NCI-H2171 treated with DMSO at 0.1 percent for 48 hours (cell line): Measurements from ENCODE around the gene RASSF1.

Experiments used
- DNase-seq: peaks from one replicate; lab custom pipeline; 2025; lab: John Stamatoyannopoulos, UW

Gene RASSF1, protein sequence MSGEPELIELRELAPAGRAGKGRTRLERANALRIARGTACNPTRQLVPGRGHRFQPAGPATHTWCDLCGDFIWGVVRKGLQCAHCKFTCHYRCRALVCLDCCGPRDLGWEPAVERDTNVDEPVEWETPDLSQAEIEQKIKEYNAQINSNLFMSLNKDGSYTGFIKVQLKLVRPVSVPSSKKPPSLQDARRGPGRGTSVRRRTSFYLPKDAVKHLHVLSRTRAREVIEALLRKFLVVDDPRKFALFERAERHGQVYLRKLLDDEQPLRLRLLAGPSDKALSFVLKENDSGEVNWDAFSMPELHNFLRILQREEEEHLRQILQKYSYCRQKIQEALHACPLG

DNA sequence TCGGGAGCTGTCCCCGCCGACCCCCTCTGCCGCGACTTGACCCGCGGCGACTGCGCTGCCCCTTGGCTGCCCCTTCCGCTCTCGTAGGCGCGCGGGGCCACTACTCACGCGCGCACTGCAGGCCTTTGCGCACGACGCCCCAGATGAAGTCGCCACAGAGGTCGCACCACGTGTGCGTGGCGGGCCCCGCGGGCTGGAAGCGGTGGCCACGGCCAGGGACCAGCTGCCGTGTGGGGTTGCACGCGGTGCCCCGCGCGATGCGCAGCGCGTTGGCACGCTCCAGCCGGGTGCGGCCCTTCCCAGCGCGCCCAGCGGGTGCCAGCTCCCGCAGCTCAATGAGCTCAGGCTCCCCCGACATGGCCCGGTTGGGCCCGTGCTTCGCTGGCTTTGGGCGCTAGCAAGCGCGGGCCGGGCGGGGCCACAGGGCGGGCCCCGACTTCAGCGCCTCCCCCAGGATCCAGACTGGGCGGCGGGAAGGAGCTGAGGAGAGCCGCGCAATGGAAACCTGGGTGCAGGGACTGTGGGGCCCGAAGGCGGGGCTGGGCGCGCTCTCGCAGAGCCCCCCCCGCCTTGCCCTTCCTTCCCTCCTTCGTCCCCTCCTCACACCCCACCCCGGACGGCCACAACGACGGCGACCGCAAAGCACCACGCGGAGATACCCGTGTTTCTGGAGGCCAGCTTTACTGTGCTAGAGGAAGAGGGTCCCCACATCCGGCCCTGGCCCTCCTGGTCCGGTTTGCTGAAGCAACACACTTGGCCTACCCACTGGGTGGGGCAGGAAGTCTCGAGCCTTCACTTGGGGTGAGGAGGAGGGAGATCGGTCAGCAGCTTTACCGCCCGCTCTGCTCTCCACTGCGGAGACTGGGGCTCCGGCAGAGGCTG, at the start of gene RASSF1:
TSS of gene RASSF1 (minus strand) at position 389 of the 882 bp plus-strand sequence. CDS start at position 358, 31 bp downstream.
- DNase-seq = no peak

DNA sequence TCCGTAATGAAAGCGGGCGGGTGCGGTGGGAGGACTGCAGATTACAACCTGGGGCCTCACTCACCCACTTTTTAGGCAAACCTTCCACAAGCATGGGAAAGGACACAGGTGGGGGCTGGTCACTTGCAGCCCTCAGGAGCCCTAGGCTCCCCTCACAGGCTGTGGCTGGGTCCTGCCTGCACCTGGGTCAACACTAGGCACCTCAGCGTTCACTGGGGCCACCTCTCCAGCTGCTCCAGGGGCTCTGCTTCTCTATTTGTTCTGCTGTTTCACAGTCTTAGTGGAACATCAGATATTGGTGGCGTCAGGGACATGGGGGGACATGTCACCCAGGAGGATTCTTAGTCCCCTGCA, 48.8 kb upstream of the RASSF1 start:
- DNase-seq = no peak

DNA sequence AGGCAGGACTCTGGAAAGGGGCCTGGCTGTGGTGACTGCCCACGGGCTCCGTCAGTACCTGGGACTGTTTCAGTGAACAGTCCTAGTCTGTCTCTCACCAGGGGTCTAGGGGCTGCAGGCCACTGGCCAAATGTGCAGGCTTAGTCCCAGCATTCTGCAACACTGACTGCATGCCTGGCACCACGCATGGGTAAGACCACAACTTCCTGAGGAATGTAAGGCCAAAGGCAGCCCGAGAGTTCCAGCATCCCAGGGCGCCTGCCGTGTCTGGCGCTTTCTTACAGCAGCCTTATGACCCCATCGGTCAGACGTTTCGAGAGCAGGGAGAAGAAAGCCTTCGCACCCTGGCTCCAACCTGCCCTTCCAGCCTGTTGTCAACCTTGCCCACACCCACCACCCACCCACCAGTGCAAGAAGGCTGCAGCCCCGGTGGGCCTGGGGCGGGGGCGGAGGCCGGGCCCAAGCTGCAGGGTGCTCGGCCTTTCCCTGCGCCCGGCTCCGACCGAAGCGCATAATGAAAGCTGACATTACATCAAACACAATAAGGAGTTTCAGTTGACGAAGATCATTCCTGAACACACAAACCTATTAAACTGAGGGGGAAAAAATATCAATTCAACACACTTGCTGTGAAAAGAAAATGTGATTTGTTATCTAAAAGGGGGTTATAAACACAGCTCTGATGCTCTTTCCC, 48.2 kb upstream of the RASSF1 start:
- no peak for DNase-seq

DNA sequence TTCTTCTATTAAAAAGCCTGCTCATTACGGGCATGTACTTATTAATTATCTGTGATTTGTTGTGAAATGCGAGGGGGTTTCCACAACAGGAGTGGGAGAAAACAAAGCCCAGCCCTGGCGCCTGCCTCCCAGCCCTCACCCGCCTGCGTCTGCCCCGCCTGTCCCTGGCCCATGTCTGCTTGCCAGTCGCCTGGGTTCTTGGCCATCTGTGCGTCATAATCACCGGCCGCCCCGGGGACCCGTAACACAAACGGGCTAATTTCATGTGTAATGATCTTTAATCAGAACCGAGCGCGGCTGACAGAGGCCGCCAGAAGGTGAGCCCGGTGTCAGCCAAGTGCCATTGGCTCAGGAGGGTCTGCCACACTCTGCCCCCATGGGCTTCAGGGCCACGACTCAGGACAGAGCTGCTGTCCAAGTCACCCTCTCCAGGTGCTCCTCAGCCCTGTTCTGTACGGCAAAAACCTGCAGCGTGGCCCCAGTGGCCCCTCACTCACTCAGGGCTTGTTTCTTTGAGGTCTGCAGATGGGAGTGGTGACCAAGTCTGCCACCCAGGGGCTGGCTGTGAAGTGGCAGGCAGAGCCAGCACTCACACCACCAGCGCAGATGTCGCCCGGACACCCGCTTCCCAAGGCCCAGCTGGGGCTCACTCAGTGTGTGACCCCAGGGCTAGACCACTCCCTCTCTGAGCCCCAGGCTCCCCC, 47.5 kb upstream of the RASSF1 start:
- peak; percentile 29 for DNase-seq

DNA sequence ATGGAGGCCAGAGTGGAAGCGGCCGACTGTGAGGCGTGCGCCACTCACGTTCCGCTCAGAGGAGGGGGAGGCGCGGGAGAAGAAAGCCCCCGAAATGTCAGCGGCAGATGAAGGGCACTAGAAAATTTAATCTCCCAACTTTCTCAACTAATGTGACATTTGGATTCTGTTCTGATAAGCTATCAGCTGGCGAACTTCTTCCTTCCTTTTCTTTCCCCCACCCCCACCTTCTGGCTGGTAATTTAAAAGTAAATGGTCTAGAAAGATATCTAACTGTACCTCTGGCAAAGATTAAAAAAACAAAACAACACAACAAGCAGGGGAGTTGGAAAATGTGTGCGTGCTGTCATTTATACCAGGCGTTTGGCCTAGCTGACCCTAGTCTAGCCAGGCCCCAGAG, 45.1 kb upstream of the RASSF1 start:
- DNase-seq = no peak

DNA sequence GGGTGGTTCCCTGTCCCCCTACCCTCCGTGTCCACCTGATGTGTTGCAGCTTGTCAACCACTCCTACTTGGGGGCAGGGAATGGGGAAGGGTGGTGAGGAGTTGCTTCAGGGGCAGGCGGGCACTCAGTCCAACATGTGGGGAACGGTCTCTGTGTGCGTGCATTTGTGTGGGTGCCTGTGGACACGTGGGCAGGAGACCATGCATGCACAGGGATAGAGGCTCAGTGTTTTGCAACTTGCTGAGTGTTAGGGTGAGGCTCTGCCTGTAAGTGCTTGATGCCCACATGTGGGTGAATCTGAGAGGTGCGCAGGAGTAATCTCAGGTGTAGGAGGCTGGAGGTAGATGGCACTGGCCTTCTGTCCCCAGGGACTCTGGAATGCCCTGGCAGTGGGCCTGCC, 43.1 kb upstream of the RASSF1 start:
- no peak for DNase-seq

DNA sequence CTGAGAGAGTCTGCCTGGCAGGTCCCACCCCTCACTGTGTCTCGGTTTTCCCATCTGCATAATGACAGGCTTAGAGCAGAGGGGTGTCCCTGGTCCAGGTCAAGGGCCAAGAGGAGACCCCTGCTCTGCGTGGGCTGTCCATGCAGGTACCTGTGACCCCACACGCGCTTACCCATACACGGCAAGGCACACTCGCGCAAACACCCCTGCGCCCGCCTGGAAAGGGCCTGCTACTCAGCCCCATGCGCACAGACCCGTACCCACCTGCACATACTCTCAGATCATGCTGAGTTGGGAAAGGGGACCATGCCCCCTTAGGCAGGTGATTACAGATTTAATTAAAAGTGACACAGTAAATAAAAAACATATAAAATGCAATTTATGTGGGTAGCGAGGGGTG, 42.1 kb upstream of the RASSF1 start:
- DNase-seq = no peak

DNA sequence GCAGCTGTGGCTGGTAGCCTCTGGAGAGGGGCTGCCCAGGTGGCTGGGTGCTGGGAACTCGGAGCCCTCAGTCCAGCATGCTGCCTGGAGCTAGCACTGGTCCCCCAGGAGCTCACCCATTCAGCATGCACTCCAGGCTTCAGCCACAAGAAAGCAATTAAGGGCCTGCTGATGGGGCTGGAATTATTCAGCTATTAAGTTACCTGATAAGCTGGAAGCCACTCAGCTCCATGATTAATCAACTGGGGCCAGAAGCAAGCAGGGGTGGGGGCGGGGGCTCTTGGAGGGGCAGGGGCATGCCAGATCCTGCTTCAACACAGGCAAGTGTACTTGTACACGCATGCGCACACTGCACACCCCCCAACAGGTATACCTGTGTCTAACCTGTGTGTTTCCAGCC, 40.7 kb upstream of the RASSF1 start:
- peak; percentile 88 for DNase-seq

DNA sequence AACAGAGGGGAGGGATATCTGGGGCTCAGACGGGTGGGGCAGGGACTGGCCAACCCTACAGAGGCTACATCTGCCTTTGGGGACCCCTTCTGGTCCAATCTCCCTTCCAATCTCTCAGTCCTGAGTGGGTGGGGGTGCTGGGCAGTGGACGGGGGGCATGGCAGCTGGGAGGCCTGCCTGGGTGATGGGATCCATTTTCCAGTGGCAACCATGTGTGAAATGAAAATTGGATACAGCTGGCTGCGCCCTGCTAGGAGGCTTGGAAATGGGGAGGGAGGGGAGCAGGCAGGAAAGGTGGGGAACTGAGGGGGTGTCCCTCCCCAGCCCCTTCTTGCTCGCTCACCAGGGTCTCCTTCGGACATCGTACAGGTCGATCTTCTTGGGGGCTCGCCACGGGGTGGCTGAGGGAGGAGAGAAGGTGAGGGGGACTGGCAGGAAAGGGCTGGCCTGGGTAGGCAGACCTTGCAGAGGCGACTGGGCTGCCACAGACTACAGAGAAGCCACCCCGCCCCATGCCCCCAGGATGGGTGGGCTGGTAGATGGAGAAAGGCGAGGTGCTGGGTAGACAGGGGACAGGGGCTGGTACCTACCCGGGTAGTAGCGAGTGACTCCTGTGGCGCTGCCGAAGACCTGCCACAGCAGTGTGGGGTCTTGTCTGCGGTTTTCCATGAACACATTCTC, 39.9 kb upstream of the RASSF1 start:
- DNase-seq = peak; percentile 48

DNA sequence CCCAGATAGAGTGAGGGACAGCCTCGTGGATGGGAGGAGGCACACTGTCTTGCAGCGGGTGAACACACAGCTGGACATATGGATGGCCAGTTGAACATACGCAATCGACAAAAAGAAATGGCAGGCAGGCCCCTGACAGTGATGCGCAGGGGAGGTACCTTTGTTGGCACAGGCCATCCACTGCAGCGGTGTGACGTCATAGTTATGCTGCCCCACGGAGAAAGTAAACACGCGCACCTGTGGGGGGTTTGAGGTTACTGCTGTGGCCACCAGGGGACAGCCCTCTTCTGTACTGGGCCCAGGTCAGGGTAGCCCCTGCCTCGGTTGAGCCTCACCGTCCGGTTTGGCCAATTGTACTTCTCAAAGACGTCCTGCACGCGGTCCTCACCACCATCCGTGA, 38.1 kb upstream of the RASSF1 start:
- DNase-seq = no peak

DNA sequence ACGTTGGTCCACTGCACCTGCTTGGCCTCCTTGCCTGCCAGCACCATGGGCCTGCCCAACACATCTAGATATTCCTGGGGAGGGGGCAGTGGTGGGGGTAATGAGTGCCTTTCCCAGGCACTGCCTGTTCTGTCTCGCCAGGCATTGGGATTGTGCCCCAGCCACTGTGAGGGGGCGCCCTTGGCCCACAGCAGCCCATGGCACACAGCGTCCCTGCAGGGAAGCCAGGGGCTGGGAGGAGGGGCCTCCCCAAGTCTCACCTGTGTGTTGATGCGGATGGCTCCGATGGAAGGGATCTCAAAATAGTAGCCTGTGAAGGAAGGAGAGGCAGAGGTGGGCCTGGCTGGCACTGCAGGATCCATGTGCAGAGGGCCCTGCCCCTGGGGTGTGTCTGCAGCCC, 37.4 kb upstream of the RASSF1 start:
- no peak for DNase-seq

DNA sequence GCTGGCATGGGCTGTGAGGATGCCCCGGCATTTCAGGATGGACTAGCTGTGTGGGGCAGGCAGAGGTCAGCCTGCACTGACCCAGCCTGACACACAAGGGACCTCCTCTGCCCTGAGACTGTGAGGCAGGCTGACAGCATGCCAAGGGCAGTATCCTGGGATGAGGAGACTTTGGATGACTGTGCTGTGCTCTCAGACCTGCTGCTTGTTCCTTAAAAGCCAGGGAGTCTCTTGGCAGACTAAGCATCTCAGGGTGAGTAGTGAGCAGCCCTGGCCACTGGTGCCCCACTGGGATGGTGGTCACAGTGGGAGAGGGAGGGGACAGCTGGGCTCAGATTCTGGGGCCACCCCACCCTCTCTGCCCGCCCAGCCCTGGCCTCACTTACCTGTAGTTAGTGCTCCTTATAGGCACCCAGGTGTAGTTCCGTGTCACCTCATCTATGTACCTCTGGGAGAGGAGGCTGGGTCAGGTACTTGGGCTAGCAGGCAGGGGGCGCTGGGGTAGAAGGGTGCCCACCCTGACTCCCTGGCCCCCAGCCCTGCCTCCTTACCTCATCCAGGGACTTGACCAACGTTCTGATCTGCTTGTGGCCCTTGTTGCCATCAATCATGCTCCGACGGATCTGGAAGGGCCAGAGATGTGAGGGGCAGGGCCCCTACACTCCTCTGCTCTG, 34.8 kb upstream of the RASSF1 start:
- no peak for DNase-seq

DNA sequence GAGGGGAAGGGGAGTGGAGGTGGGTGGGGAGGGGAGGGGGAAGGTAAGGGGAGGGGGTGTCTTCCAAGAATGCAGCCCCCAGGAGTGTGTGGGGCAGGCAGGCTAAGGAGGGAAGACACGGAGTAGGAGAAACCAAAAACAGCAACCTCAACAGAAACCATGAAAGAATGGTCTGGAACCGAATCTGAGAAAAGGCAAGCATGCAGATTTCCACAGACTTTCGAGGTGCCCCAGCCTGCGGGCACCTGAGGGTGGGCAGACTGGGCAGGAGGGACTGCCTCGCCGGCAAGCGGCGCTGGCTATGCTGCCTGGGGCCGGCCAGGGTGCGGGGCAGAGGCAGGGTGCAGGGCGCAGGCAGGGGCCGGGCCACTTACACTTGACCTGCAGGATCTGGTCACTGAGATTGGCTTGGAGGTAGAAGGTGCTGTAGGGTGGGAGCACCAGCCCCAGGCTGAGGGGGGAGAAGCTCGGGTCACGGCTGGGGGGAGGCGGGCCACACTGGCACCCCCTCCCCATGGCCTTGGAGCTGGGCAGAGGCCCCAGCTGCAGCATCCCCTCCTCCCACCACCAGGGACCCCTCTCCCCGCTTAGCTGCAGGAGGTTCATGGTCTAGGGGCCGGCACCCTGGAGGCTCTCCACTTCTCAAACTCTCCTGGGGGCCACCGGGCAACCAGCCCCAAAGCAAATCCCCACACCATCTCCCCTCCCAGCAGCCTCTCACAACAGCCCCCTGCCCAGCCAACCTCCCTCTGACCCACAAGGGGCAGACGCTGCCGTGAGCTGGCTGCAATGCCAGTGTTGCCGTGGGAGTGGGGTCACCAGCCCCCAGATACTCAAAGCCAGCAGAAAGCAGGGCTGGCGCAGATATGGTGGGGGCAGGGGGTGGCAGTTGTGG, 34.0 kb upstream of the RASSF1 start:
- no peak for DNase-seq

DNA sequence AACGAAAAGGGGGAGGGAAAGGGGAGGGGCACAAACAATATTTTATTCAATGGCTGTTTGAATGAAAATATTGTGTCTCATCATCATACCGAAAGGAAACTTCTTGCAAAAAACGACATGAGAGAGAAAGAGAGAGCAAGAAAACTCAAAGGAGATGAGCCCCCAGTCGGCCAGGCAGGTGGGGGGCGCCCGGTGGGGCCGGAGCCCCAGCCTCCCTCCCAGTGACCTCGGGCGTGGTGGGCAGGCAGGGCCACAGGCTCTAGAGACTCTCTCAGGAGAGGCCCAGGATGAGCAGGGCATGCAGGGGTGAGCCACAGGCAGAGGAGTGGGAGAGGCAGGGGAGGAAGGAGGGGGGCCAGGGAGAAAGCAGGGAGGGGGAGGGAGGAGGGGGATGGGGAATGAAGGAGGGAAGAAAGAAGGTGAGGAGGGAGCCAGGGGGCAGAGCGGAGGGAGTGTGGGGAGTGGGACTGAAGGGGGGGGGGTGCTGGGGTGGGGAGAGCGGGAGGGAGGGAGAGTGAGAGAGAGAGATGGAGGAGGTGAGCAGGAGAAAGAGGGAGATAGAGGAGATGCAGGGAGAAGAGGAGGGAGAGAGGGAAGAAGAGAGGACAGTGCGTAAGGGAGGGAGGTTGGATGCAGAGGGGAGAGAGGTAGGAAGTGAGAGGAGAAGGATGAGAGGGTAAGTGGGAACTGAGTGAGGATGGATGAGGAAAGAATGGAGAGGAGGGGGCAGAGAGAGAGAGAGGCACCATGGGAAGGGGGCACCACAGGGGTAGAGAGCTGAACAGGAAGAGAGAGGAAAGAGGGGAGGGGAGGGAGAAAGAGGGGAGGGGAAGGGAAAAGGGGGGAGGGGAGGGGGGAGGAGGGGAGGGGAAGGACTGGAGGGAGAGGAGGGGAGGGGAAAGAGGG, 32.8 kb upstream of the RASSF1 start:
- no peak for DNase-seq

DNA sequence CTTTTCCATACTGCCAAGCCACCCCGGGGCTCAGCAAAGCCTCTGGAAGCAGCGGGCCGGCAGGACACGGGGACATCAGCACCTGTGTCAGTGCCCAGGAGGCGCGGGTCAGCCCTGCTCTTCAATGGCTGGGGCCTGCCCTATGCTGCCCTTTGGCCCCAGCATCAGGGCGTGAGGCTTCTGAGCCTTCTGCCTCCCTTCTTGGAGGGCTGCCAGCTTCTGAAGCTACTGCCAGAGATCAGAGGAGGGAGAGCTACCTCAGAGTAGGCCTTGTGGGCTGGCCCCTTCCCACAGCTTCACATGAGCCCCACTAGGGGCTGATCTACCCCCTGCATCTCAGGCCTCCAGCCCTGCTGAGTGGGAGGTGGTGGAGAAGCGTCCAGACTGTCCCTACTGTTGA, 31.7 kb upstream of the RASSF1 start:
- peak; percentile 18 for DNase-seq

DNA sequence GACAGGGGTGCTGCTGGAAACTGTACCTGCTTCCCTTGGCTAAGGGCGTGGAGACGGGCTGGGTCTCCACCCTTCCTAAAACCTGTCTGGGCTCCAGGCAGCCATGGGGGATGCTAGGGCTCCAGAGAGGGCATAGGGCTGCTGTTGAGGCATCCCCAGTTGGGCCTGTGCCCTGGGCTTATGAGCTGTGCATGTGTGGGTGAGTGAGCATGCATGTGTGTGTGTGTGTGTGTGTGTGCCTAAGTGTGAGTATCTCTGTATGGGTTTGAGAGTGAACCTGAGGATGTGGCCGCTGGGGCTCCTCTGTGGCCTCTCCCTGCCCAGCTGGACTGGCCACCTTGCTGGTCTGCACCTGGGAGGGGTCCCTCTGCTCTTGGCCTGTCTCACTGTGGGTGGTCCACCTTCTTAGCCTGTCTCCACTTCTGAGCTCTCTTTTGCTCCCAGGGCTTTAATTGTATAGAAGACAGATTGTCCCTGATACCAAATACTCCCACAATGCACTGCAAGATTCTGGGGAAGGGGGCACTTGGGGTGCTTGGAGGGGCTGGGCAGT, 30.6 kb upstream of the RASSF1 start:
- DNase-seq = no peak

DNA sequence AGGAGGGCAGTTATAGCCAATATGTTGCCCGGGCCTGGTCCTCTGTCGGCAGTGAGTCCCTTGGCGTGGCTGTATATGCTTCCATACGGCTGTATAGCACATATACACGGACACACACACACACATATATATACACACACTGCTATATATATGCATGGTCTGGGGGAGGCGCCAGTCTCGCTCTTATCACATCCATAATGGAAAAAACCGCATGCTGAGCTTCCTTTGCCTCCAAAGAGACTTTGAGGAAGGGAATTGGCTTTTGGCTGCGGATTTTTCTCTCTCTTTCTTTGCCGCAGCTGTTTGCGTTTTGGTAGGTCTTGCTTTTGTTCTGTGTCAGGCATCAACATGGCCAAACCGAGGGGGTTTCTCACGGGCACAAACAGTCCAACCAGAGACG, 30.0 kb upstream of the RASSF1 start:
- peak; percentile 9 for DNase-seq

DNA sequence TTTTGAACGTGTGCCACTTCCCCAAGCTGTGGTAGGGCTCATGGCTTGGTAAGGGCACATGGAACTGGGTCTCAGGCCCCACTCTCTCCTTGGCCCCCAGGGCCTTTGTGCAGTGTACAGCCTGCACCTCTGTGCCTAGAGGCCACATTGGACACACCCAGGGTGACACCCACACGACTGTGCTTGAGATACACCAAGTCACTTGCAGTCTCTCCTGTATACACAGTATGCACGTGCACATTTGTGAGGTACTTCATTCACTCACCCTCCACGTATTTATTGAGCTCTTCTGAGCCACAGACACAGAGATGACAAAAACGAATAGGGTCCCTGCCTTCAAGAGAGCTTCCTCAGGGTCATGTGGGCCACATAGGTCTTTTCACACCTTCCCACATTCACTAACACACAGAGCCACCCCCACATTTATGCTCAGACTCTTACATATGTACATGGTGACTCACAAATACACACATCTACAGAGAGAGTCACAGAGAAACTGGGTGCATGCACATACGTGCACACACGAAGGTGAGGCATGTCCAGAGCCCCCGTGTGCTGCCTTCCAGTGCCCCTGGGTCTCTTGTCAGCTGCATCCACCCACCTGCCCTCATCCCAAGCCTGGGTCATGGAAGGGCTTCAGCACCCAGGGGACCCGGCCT, 28.5 kb upstream of the RASSF1 start:
- no peak for DNase-seq
